Neuronal stem cell (in vitro differentiated cells): ENCODE measurements around the gene ACTL6A.

Source experiments
- DNase-seq: peaks from one replicate; pipeline ENCODE4 v3.0.0-alpha.2; 2013; ENCODE audit warnings: low spot score
- H2AFZ ChIP-seq: one replicate; pipeline ENCODE4 v1.6.1; 2013; ENCODE audit warnings: mild to moderate bottlenecking, low read length, inconsistent platforms
- H2AK5ac ChIP-seq: 2 replicates; pipeline ENCODE4 v1.6.1; 2013; ENCODE audit warnings: low read depth, mild to moderate bottlenecking, inconsistent platforms, low read length, moderate library complexity, mixed read lengths
- H2BK120ac ChIP-seq: 2 replicates; pipeline ENCODE4 v1.6.1; 2013; ENCODE audit warnings: low read depth, mild to moderate bottlenecking, inconsistent platforms, low read length, moderate library complexity, mixed read lengths
- H2BK12ac ChIP-seq: one replicate; pipeline ENCODE4 v1.6.1; 2013; ENCODE audit warnings: low read length, inconsistent platforms
- H2BK15ac ChIP-seq: 2 replicates; pipeline ENCODE4 v1.6.1; 2013; ENCODE audit warnings: mild to moderate bottlenecking, low read length, inconsistent platforms, mixed read lengths
- H2BK5ac ChIP-seq: one replicate; pipeline ENCODE4 v1.6.1; 2013; ENCODE audit warnings: inconsistent platforms, mild to moderate bottlenecking, low read length, moderate library complexity
- H3K14ac ChIP-seq: one replicate; pipeline ENCODE4 v1.6.1; 2013; ENCODE audit warnings: low read length, inconsistent platforms
- H3K18ac ChIP-seq: 2 replicates; pipeline ENCODE4 v1.6.1; 2013; ENCODE audit warnings: low read length, inconsistent platforms
- H3K23ac ChIP-seq: 2 replicates; pipeline ENCODE4 v1.6.1; 2013; ENCODE audit warnings: low read depth, mild to moderate bottlenecking, mixed read lengths, low read length, inconsistent platforms; ENCODE audit not compliant: poor library complexity
- H3K27ac ChIP-seq: replicated peaks from 3 replicates; pipeline ENCODE4 v1.5.1; 2013; ENCODE audit warnings: low read length, inconsistent platforms
- H3K27me3 ChIP-seq, 3 experiments: 2 replicates each; pipeline ENCODE4 v1.6.1; 2013; ENCODE audit warnings: low read length in 3 of 3, mild to moderate bottlenecking in 2 of 3, inconsistent platforms in 1 of 3, low read depth in 1 of 3, mixed read lengths in 1 of 3, moderate library complexity in 1 of 3; ENCODE audit not compliant: control insufficient read depth in 3 of 3, insufficient read depth in 3 of 3
- H3K36me3 ChIP-seq, 2 donors: replicated peaks in 1 of 2; 2 replicates each; pipeline ENCODE4 v1.6.1; 2013; ENCODE audit warnings: low read length in 2 of 2; ENCODE audit not compliant: control insufficient read depth in 2 of 2, insufficient read depth in 2 of 2
- H3K4ac ChIP-seq: 2 replicates; pipeline ENCODE4 v1.6.1; 2013; ENCODE audit warnings: inconsistent platforms, mild to moderate bottlenecking, low read length, moderate library complexity
- H3K4me1 ChIP-seq, 2 donors: 1 replicate in 1 of 2; 2 replicates in 1 of 2; pipeline ENCODE4 v1.6.1; 2013; ENCODE audit warnings: low read length in 2 of 2, low read depth in 1 of 2; ENCODE audit not compliant: control insufficient read depth in 2 of 2, insufficient read depth in 1 of 2
- H3K4me2 ChIP-seq: one replicate; pipeline ENCODE4 v1.6.1; 2013; ENCODE audit warnings: mild to moderate bottlenecking, low read length, inconsistent platforms; ENCODE audit not compliant: insufficient read depth, poor library complexity, severe bottlenecking
- H3K4me3 ChIP-seq, 2 donors: 2 replicates each; pipeline ENCODE4 v1.5.1; 2013; ENCODE audit warnings: low read length in 2 of 2, mild to moderate bottlenecking in 2 of 2, inconsistent platforms in 1 of 2, moderate library complexity in 1 of 2
- H3K79me1 ChIP-seq: one replicate; pipeline ENCODE4 v1.6.1; 2013; ENCODE audit warnings: low read depth, mild to moderate bottlenecking, inconsistent platforms, low read length, moderate library complexity
- H3K9ac ChIP-seq: one replicate; pipeline ENCODE4 v1.6.1; 2013; ENCODE audit warnings: mild to moderate bottlenecking, low read depth, low read length, inconsistent platforms; ENCODE audit not compliant: poor library complexity
- H3K9me3 ChIP-seq, 2 donors: replicated peaks in 1 of 2; 2 replicates each; pipeline versions ENCODE3 to v1.6.1; 2013; ENCODE audit warnings: low read length in 2 of 2, mild to moderate bottlenecking in 2 of 2, inconsistent platforms in 1 of 2, low read depth in 1 of 2, mixed read lengths in 1 of 2, moderate library complexity in 1 of 2; ENCODE audit not compliant: control insufficient read depth in 2 of 2, insufficient read depth in 1 of 2
- H4K8ac ChIP-seq: one replicate; pipeline ENCODE4 v1.6.1; 2013; ENCODE audit warnings: low read depth, mild to moderate bottlenecking, inconsistent platforms, low read length, moderate library complexity
- H4K91ac ChIP-seq: one replicate; pipeline ENCODE4 v1.6.1; 2013; ENCODE audit warnings: low read length, low read depth, mild to moderate bottlenecking, inconsistent platforms; ENCODE audit not compliant: poor library complexity
- WGBS, 2 donors: extraction: QIAGEN DNeasy Blood & Tissue Kit; methylation state at CpG; one replicate each; pipeline ENCODE4 v1.1.7; 2013; ENCODE audit warnings: missing lambda C conversion rate in 2 of 2, mixed read lengths in 1 of 2; ENCODE audit not compliant: insufficient read length in 2 of 2, insufficient replicate concordance in 1 of 2; ENCODE audit errors: extremely low coverage in 2 of 2; 5-methylcytosine and 5-hydroxymethylcytosine counted together

Gene ACTL6A

DNA sequence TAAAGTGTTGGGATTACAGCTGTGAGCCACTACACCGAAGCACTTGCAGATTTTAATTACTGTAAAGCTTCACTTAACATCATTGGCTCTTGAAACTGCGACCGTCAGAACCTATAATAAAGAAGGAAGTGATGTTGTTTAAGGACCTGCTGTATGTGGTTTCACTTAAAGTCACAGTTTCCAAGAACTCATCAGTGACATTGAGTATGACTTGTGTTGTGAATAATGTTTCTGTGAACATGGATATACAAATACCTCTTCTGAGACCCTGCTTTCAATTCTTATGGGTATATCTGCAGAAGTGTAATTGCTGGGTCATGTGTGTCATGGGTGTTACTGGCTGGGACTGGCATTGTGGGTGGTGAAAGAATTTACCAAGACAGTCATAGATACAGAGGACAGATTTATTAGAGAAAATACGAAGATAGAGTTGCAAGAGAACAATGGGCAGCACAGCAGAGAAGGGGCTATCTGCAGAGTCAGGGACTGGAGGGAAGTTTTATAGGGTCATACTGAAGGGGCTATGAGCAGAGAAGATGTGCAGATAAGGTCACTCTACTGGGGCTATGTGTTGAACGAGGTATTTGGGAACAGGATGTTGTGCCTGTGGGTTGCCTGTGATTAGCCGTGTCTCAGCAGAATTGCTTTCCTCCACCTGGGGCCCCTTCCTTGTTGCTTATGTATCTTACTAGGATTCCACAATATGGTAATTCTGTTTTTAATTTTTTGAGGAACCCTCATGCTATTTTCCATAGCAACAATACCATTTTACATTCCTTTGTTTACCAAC is 46.4 kb downstream of the ACTL6A start:
- Histone ChIP-seq H3K4me3 (no peak overlapping the region), H3K27ac (no peak overlapping the region), H3K79me1 (peaks cover 5% of the 10 kb centered on the region), H3K36me3 (peaks cover 2 to 38% of the 10 kb centered on the region in 2 donors), H4K8ac (no peak overlapping the region), H2BK5ac (no peak overlapping the region), H3K14ac (no peak overlapping the region), H2BK120ac (no peak overlapping the region), H3K27me3 (no peaks in the 10 kb centered on the region), H2AFZ (no peak overlapping the region), H3K23ac (no peak overlapping the region), H3K4me2 (no peak overlapping the region), H2BK12ac (no peak overlapping the region), H3K18ac (no peak overlapping the region), H4K91ac (no peak overlapping the region), H3K4ac (no peak overlapping the region), H2AK5ac (no peak overlapping the region), H3K9ac (no peak overlapping the region), H2BK15ac (no peak overlapping the region), H3K9me3 (no peaks in the 10 kb centered on the region), H3K4me1 (no peaks in the 10 kb centered on the region)
- WGBS, 2 donors: no CpG with 5 or more reads among the region's 6 CpGs
- DNase-seq: no peak

DNA sequence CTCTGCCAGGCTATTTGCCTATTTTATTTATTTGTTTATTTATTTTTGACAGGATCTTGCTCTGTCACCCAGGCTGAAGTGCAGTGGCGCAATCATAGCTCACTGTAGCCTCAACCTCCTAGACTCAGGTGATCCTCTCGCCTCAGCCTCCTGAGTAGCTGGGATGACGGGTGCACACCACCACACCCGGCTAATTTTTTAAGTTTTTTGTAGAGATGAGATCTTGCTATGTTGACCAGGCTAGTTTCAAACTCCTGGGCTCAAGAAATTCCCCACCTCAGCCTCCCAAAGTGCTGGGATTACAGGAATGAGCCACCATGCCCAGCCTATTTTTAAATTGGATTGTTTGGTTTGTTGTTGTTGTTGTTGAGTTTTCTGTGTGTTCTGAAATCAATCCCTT is 47.3 kb downstream of the ACTL6A start:
- WGBS, 2 donors: no CpG with 5 or more reads among the region's 4 CpGs

DNA sequence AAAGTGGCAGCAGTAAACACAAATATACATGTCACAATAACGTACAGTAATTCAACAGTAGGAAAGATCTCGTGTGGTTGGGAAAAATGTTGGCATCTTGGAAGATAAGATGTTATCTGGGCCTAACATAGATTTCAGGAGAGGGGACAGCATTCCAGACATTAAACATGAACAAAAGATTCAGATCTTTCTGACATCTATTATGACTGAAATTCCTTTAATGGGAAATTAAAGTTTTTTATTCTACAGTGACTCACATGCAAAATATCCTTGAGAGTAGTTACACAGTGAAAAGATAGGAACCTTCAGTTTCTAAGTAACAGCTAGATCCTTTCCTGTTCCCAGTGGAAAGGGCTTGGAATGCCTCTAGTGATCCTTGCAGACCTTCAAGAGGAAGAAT is 51.1 kb downstream of the ACTL6A start:
- Histone ChIP-seq H3K4me2 (no peak overlapping the region), H2BK5ac (no peak overlapping the region), H2AK5ac (no peak overlapping the region), H2BK15ac (no peak overlapping the region), H3K4me1 (no peaks in the 10 kb centered on the region), H3K4me3 (no peak overlapping the region), H2BK12ac (no peak overlapping the region), H3K27ac (no peak overlapping the region), H3K4ac (no peak overlapping the region), H3K9ac (no peak overlapping the region), H3K14ac (no peak overlapping the region), H3K9me3 (no peaks in the 10 kb centered on the region), H3K79me1 (peaks cover 2% of the 10 kb centered on the region), H3K27me3 (no peaks in the 10 kb centered on the region), H3K23ac (no peak overlapping the region), H3K36me3 (peaks cover 3 to 45% of the 10 kb centered on the region in 2 donors), H2AFZ (no peak overlapping the region), H2BK120ac (no peak overlapping the region), H4K91ac (no peak overlapping the region), H4K8ac (no peak overlapping the region), H3K18ac (no peak overlapping the region)
- WGBS, 2 donors: no CpG with 5 or more reads among the region's 2 CpGs
- DNase-seq: no peak

More for the DNA sequence above, 47.3 kb downstream of the ACTL6A start:
- Histone ChIP-seq H3K4me2 (no peak overlapping the region), H3K4me3 (no peak overlapping the region), H3K18ac (no peak overlapping the region), H3K27me3 (no peaks in the 10 kb centered on the region), H4K8ac (no peak overlapping the region), H3K27ac (no peak overlapping the region), H3K9me3 (no peaks in the 10 kb centered on the region), H3K4ac (no peak overlapping the region), H3K23ac (no peak overlapping the region), H2AK5ac (no peak overlapping the region), H4K91ac (no peak overlapping the region), H2BK12ac (no peak overlapping the region), H2BK120ac (no peak overlapping the region), H2AFZ (no peak overlapping the region), H3K79me1 (peaks cover 2% of the 10 kb centered on the region), H3K14ac (no peak overlapping the region), H3K36me3 (peaks cover 2 to 38% of the 10 kb centered on the region in 2 donors), H3K9ac (no peak overlapping the region), H3K4me1 (no peaks in the 10 kb centered on the region), H2BK5ac (no peak overlapping the region), H2BK15ac (no peak overlapping the region)
- DNase-seq: no peak

DNA sequence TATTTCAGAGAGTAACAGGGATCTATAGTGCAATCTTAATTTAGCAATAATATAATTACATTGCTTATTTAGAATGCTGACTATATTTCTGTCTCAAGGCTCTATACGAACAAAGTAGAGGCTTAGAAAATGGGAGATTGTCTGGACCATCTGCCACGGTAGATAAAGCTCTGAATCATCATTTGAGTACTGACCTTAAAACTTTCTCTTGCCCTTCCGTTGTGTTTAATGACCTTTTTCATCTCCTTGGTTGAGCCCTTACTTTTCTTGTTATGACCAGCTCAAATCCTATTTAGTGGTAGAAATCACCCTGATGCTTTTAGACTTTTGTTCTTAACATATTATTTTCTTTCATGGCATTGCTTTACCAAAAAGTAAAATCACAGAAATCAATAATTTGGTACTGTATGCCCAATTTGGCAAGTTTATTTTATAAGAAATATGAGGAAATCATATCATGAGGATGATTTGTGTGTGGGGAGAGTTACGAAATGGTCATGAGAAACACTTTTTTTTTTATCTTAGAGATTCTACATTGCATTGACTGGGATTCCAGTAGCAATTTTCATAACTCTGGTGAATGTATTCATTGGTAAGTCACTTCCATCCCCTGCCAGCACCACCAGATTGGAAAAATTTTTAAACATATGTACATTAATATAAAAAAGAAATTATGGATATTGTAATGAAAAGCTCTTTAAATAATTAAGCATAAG is 52.9 kb downstream of the ACTL6A start:
- Histone ChIP-seq H3K18ac (no peak overlapping the region), H3K23ac (no peak overlapping the region), H3K9ac (no peak overlapping the region), H2AK5ac (no peak overlapping the region), H3K4ac (no peak overlapping the region), H3K36me3 (peaks cover 1 to 34% of the 10 kb centered on the region in 2 donors), H3K4me3 (no peak overlapping the region), H3K27ac (no peak overlapping the region), H3K9me3 (peaks cover 0 to 2% of the 10 kb centered on the region in 2 donors), H2BK12ac (no peak overlapping the region), H2BK5ac (no peak overlapping the region), H3K14ac (no peak overlapping the region), H2AFZ (no peak overlapping the region), H2BK15ac (no peak overlapping the region), H4K91ac (no peak overlapping the region), H3K27me3 (no peaks in the 10 kb centered on the region), H3K79me1 (peaks cover 2% of the 10 kb centered on the region), H3K4me2 (no peak overlapping the region), H4K8ac (no peak overlapping the region), H3K4me1 (no peaks in the 10 kb centered on the region), H2BK120ac (no peak overlapping the region)
- WGBS, 2 donors: 100% methylated on average over 1 of the region's 4 CpGs; no CpG with 5 or more reads in 1 of the 2 donors
- no peak for DNase-seq
